Naive B cell (primary cell): ENCODE results near the gene RTP2. TPM values are rescaled to one million over a fixed set of nuclear protein-coding genes. Genes with fewer than 3 reads are reported as not detected.

Experiments
- ATAC-seq, 2 donors: fragments of 150-1000 bp; cut with Tn5 transposase; 2 replicates each; pipeline ENCODE4 v1.10.0; 2021; ENCODE audit warnings: low read depth in 2 of 2, mild to moderate bottlenecking in 2 of 2, moderate library complexity in 2 of 2
- DNase-seq: peaks from one replicate; pipeline ENCODE4 v3.0.0; 2022
- H3K27ac Mint-ChIP-seq, 6 donors: one replicate each; pipeline ENCODE4 v1.8.0; 2020 to 2022; ENCODE audit warnings: mild to moderate bottlenecking in 6 of 6, mixed read lengths in 6 of 6, moderate library complexity in 5 of 6, inconsistent platforms in 2 of 6
- H3K27me3 Mint-ChIP-seq, 3 donors: one replicate each; pipeline ENCODE4 v1.8.0; 2021 to 2022; ENCODE audit warnings: mixed read lengths in 3 of 3, mild to moderate bottlenecking in 1 of 3
- H3K36me3 Mint-ChIP-seq, 2 donors: one replicate each; pipeline ENCODE4 v1.8.0; 2020 to 2022; ENCODE audit warnings: mixed read lengths in 2 of 2, inconsistent platforms in 1 of 2, mild to moderate bottlenecking in 1 of 2
- H3K4me1 Mint-ChIP-seq, 3 donors: one replicate each; pipeline ENCODE4 v1.8.0; 2020 to 2022; ENCODE audit warnings: mixed read lengths in 3 of 3, inconsistent platforms in 1 of 3, mild to moderate bottlenecking in 1 of 3, moderate library complexity in 1 of 3
- H3K4me3 Mint-ChIP-seq, 8 donors: one replicate each; pipeline ENCODE4 v1.8.0; 2020 to 2022; ENCODE audit warnings: mild to moderate bottlenecking in 8 of 8, mixed read lengths in 8 of 8, moderate library complexity in 8 of 8, inconsistent platforms in 2 of 8
- H3K9me3 Mint-ChIP-seq, 7 donors: one replicate each; pipeline ENCODE4 v1.8.0; 2020 to 2022; ENCODE audit warnings: mixed read lengths in 7 of 7, mild to moderate bottlenecking in 5 of 7, inconsistent platforms in 2 of 7, moderate library complexity in 1 of 7
- polyA plus RNA-seq, 6 donors: library from polyadenylated mRNA; unstranded; fragments of 300-500 nt; fragmentation: Illumina TruSeq; gene quantifications; one replicate each; pipeline ENCODE4 v1.2.3, GENCODE V29; 2021; ENCODE audit warnings: low read depth in 6 of 6

The RTP2 gene
- polyA plus RNA-seq, 6 donors from 2014 or later, result not detected

GRCh38 chr3:187718802-187719201 lies 16.4 kb upstream of the RTP2 start:
- H3K36me3 Mint-ChIP-seq, result peaks cover 7 to 8% of the 10 kb centered on the region in 2 donors
- no peak for DNase-seq
- no peak overlapping the region for H3K27ac Mint-ChIP-seq
- H3K9me3 Mint-ChIP-seq, result no peaks in the 10 kb centered on the region
- H3K27me3 Mint-ChIP-seq, result peaks cover 0 to 4% (median 0%) of the 10 kb centered on the region in 3 donors
- H3K4me1 Mint-ChIP-seq, result peaks cover 3 to 8% (median 8%) of the 10 kb centered on the region in 3 donors
- H3K4me3 Mint-ChIP-seq, result no peak overlapping the region
- no peak for ATAC-seq

DNA sequence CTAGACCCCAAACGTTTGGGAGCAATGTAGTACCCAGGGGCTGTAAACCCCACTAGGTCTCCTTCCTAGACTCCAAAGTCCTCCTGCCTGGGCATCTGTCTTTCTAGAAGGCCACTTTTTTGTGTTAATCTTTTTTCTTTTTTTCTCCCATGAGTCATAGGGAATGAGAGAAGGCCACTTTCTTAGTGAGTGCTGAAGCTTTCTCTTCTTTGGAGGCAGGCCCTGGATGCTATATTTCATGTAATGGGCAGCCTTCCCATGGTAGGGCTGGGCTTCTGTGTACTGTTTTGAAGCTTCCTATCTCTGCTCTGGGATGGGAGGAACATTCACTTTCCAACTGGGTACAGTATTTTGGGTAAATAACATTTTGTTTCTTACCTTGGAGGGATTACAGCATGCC lies 15.2 kb upstream of the RTP2 start:
- ATAC-seq (no peak), DNase-seq (no peak)
- peaks cover 0 to 7% of the 10 kb centered on the region in 2 donors for H3K36me3 Mint-ChIP-seq
- peak overlapping the region in 1 of 6 donors; percentile 48 for H3K27ac Mint-ChIP-seq
- no peaks in the 10 kb centered on the region for H3K9me3 Mint-ChIP-seq
- peaks cover 0 to 4% (median 0%) of the 10 kb centered on the region in 3 donors for H3K27me3 Mint-ChIP-seq
- H3K4me1 Mint-ChIP-seq, result peaks cover 3 to 8% (median 8%) of the 10 kb centered on the region in 3 donors
- no peak overlapping the region for H3K4me3 Mint-ChIP-seq

DNA sequence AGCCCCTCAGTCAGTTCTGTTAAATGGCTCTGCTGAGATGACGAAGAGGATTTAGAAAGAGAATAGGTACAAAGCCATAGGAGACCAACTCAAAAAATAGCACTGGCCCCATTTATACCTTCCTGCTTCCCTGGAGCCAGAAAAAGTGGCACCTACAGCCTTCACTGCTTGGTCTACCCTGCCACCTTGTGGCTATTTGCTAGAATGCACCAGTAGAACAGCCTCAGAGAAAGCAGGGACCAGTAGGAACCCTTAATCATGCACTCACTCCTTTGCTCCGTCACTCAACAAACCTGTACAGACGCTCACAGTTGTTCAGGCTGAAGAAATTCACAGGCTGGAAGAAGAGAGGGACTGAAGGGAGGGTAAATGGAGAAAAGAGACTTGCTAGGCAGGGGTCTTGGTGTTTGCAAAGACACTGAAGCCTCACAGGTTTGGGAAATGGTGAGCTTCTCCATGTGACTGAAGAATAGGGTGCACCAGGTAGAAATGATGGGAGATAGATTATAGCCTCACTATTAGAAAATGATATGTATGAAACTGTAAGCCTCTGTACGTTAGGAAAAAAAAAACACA lies 12.1 kb upstream of the RTP2 start:
- Mint-ChIP-seq H3K4me1 (peaks cover 3 to 8% (median 8%) of the 10 kb centered on the region in 3 donors), H3K9me3 (no peaks in the 10 kb centered on the region), H3K27ac (peak overlapping the region in 3 of 6 donors; percentile 16 to 83 (median 80)), H3K36me3 (no peaks in the 10 kb centered on the region), H3K4me3 (no peak overlapping the region), H3K27me3 (peaks cover 0 to 4% (median 0%) of the 10 kb centered on the region in 3 donors)
- DNase-seq, result peak; percentile 52
- peak; percentile 68 to 82 for ATAC-seq

- H3K4me3 Mint-ChIP-seq, result no peak overlapping the region
- peaks cover 3 to 8% (median 8%) of the 10 kb centered on the region in 3 donors for H3K4me1 Mint-ChIP-seq
- DNase-seq (no peak), ATAC-seq (peak in 1 of 2 donors; percentile 47)
- H3K27ac Mint-ChIP-seq, result no peak overlapping the region
- H3K27me3 Mint-ChIP-seq, result peaks cover 0 to 4% (median 0%) of the 10 kb centered on the region in 3 donors
- H3K9me3 Mint-ChIP-seq, result no peaks in the 10 kb centered on the region
- no peaks in the 10 kb centered on the region for H3K36me3 Mint-ChIP-seq
These were observed 11.1 kb upstream of the RTP2 start for GRCh38 chr3:187713504-187713903.

DNA sequence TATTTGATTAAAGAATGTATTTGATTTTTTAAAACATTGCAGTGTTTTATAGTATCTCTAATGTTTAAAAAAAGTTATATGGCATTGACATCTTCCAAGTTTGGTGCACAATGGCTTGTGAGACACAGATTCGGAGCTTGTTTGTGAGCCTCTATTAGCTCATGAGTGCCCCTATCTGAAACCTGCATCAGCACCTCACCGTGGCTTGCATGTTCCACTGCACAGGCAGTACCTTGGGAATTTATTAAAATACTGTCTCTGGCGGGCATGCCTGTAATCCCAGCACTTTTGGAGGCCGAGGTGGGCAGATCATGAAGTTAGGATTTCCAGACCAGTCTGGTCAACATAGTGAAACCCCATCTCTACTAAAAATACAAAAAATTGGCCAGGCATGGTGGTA lies 6.8 kb upstream of the RTP2 start:
- H3K27ac Mint-ChIP-seq, result no peak overlapping the region
- no peaks in the 10 kb centered on the region for H3K36me3 Mint-ChIP-seq
- peaks cover 0 to 2% (median 0%) of the 10 kb centered on the region in 3 donors for H3K4me1 Mint-ChIP-seq
- H3K9me3 Mint-ChIP-seq, result no peaks in the 10 kb centered on the region
- H3K4me3 Mint-ChIP-seq, result no peak overlapping the region
- no peaks in the 10 kb centered on the region for H3K27me3 Mint-ChIP-seq
- no peak for ATAC-seq
- no peak for DNase-seq

DNA sequence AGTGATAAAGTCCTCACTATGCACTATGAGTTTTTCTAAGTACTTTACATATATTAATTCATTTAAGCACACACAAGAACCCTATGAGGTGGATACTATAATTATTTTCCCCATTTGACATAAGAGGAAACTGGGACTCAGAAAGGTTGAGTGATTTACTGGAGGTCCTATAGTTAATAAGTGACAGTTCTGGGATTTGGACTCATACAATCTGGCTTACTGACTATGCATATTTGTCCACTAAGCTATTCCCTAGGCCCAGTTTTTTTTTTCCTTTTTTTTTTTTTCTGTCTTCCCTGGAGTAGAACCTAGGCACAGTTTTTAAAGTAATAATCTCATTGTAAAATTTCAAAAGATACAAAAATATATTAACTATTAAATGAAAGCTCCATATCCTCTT lies 6.3 kb upstream of the RTP2 start:
- H3K4me3 Mint-ChIP-seq, result no peak overlapping the region
- DNase-seq, result no peak
- no peaks in the 10 kb centered on the region for H3K27me3 Mint-ChIP-seq
- H3K36me3 Mint-ChIP-seq, result no peaks in the 10 kb centered on the region
- no peak for ATAC-seq
- H3K4me1 Mint-ChIP-seq, result no peaks in the 10 kb centered on the region
- H3K27ac Mint-ChIP-seq, result no peak overlapping the region
- H3K9me3 Mint-ChIP-seq, result no peaks in the 10 kb centered on the region

- no peaks in the 10 kb centered on the region for H3K36me3 Mint-ChIP-seq
- ATAC-seq (no peak), DNase-seq (no peak)
- H3K4me3 Mint-ChIP-seq, result no peak overlapping the region
- no peak overlapping the region for H3K27ac Mint-ChIP-seq
- peaks cover 0 to 1% (median 0%) of the 10 kb centered on the region in 3 donors for H3K27me3 Mint-ChIP-seq
- no peaks in the 10 kb centered on the region for H3K9me3 Mint-ChIP-seq
- no peaks in the 10 kb centered on the region for H3K4me1 Mint-ChIP-seq
These were observed 4.6 kb upstream of the RTP2 start for GRCh38 chr3:187706971-187707370.

GRCh38 chr3:187705164-187705563 lies 2.8 kb upstream of the RTP2 start:
- no peak overlapping the region for H3K27ac Mint-ChIP-seq
- H3K36me3 Mint-ChIP-seq, result no peaks in the 10 kb centered on the region
- H3K27me3 Mint-ChIP-seq, result peaks cover 0 to 8% (median 4%) of the 10 kb centered on the region in 3 donors
- H3K4me1 Mint-ChIP-seq, result no peaks in the 10 kb centered on the region
- H3K9me3 Mint-ChIP-seq, result no peaks in the 10 kb centered on the region
- DNase-seq, result no peak
- no peak overlapping the region for H3K4me3 Mint-ChIP-seq
- ATAC-seq, result no peak

GRCh38 chr3:187700249-187700648 lies 2.1 kb downstream of the RTP2 start:
- H3K27ac Mint-ChIP-seq, result peak overlapping the region in 1 of 6 donors; percentile 2
- no peak for ATAC-seq

GRCh38 chr3:187698499-187699399 lies 3.6 kb downstream of the RTP2 start:
- Mint-ChIP-seq H3K4me3 (no peak overlapping the region), H3K27ac (no peak overlapping the region), H3K9me3 (peaks cover 0 to 7% (median 0%) of the 10 kb centered on the region in 7 donors), H3K4me1 (no peaks in the 10 kb centered on the region), H3K36me3 (peaks cover 0 to 10% of the 10 kb centered on the region in 2 donors), H3K27me3 (peaks cover 27 to 43% (median 28%) of the 10 kb centered on the region in 3 donors)
- DNase-seq (no peak), ATAC-seq (no peak)

More at GRCh38 chr3:187700249-187700648, 2.1 kb downstream of the RTP2 start:
- Mint-ChIP-seq H3K4me1 (no peaks in the 10 kb centered on the region), H3K27me3 (peaks cover 13 to 28% (median 23%) of the 10 kb centered on the region in 3 donors), H3K36me3 (no peaks in the 10 kb centered on the region), H3K9me3 (no peaks in the 10 kb centered on the region), H3K4me3 (no peak overlapping the region)
- DNase-seq, result no peak

GRCh38 chr3:187696021-187696420 lies 6.3 kb downstream of the RTP2 start:
- Mint-ChIP-seq H3K4me1 (no peaks in the 10 kb centered on the region), H3K4me3 (no peak overlapping the region), H3K27ac (no peak overlapping the region), H3K27me3 (peaks cover 42 to 45% (median 45%) of the 10 kb centered on the region in 3 donors), H3K9me3 (peaks cover 0 to 7% (median 0%) of the 10 kb centered on the region in 7 donors), H3K36me3 (peaks cover 0 to 10% of the 10 kb centered on the region in 2 donors)
- ATAC-seq (no peak), DNase-seq (no peak)

GRCh38 chr3:187695449-187695848 lies 6.9 kb downstream of the RTP2 start:
- DNase-seq (no peak), ATAC-seq (no peak)
- H3K9me3 Mint-ChIP-seq, result peaks cover 0 to 7% (median 0%) of the 10 kb centered on the region in 7 donors
- peak overlapping the region in 1 of 6 donors; percentile 43 for H3K27ac Mint-ChIP-seq
- peaks cover 0 to 10% of the 10 kb centered on the region in 2 donors for H3K36me3 Mint-ChIP-seq
- H3K4me1 Mint-ChIP-seq, result no peaks in the 10 kb centered on the region
- no peak overlapping the region for H3K4me3 Mint-ChIP-seq
- peaks cover 44 to 49% (median 45%) of the 10 kb centered on the region in 3 donors for H3K27me3 Mint-ChIP-seq

DNA sequence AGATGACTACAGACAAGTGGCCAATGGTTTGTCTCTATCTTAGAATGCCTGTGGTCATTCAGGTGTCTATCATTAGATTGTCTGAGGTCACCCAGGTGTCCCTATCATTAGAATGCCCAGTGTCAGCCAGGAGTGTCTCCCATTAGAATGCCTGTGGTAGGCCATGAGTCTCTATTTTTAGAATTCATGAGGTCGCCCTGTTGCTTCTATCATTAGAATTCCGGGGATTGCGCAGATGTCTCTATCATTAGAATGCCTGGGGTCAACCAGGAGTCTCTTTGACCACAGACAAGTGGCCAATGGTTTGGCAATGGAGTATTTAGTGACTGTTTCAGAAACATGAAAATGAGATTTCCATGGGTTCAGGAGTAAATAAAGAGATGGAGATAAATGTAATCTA lies 7.6 kb downstream of the RTP2 start:
- Mint-ChIP-seq H3K4me1 (no peaks in the 10 kb centered on the region), H3K27ac (no peak overlapping the region), H3K36me3 (peaks cover 0 to 10% of the 10 kb centered on the region in 2 donors), H3K4me3 (no peak overlapping the region), H3K27me3 (peaks cover 44 to 49% (median 48%) of the 10 kb centered on the region in 3 donors), H3K9me3 (peaks cover 0 to 7% (median 0%) of the 10 kb centered on the region in 7 donors)
- ATAC-seq (no peak), DNase-seq (no peak)
